ES-I3 (cell line): ENCODE measurements around the gene TOPORS.

Experiments
- H3K36me3 ChIP-seq: 2 replicates; pipeline ENCODE4 v1.6.1; 2013; ENCODE audit warnings: mild to moderate bottlenecking, low read length, control low read depth, moderate library complexity; ENCODE audit not compliant: insufficient read depth
- H3K4me1 ChIP-seq: 2 replicates; pipeline ENCODE4 v1.6.1; 2013; ENCODE audit warnings: mild to moderate bottlenecking, control low read depth, low read length; ENCODE audit not compliant: insufficient read depth
- H3K9ac ChIP-seq: 2 replicates; pipeline ENCODE4 v1.6.1; 2013; ENCODE audit warnings: low read depth, mild to moderate bottlenecking, low read length, moderate library complexity
- H3K9me3 ChIP-seq: 2 replicates; pipeline ENCODE4 v1.6.1; 2013; ENCODE audit warnings: mild to moderate bottlenecking, low read length, moderate library complexity; ENCODE audit not compliant: control insufficient read depth, insufficient read depth

The TOPORS gene

GRCh38 chr9:32503008-32503407, 49.4 kb downstream of the TOPORS start:
- H3K4me1 ChIP-seq: no peaks in the 10 kb centered on the region
- no peak overlapping the region for H3K9ac ChIP-seq
- no peaks in the 10 kb centered on the region for H3K9me3 ChIP-seq
- H3K36me3 ChIP-seq: no peaks in the 10 kb centered on the region; the same call in 1 of the 2 replicates

- no peaks in the 10 kb centered on the region; the same call in 1 of the 2 replicates for H3K36me3 ChIP-seq
- H3K9me3 ChIP-seq: no peaks in the 10 kb centered on the region
- H3K4me1 ChIP-seq: no peaks in the 10 kb centered on the region
- no peak overlapping the region for H3K9ac ChIP-seq
Measured at GRCh38 chr9:32502464-32502863, 49.9 kb downstream of the TOPORS start.

GRCh38 chr9:32501868-32502267, 50.5 kb downstream of the TOPORS start:
- H3K9ac ChIP-seq: no peak overlapping the region
- H3K36me3 ChIP-seq: no peaks in the 10 kb centered on the region; the same call in 1 of the 2 replicates
- H3K9me3 ChIP-seq: no peaks in the 10 kb centered on the region
- no peaks in the 10 kb centered on the region for H3K4me1 ChIP-seq

- Histone ChIP-seq H3K9me3 (no peaks in the 10 kb centered on the region), H3K4me1 (no peaks in the 10 kb centered on the region), H3K36me3 (no peaks in the 10 kb centered on the region; the same call in 1 of the 2 replicates), H3K9ac (no peak overlapping the region)
Measured at GRCh38 chr9:32500768-32501167, 51.6 kb downstream of the TOPORS start.

GRCh38 chr9:32497921-32498320, 54.5 kb downstream of the TOPORS start:
- H3K4me1 ChIP-seq: no peaks in the 10 kb centered on the region
- no peak overlapping the region for H3K9ac ChIP-seq
- H3K36me3 ChIP-seq: no peaks in the 10 kb centered on the region; the same call in 1 of the 2 replicates
- no peaks in the 10 kb centered on the region for H3K9me3 ChIP-seq

- no peaks in the 10 kb centered on the region for H3K4me1 ChIP-seq
- no peaks in the 10 kb centered on the region for H3K9me3 ChIP-seq
- H3K36me3 ChIP-seq: no peaks in the 10 kb centered on the region; the same call in 1 of the 2 replicates
- no peak overlapping the region for H3K9ac ChIP-seq
Measured at GRCh38 chr9:32490601-32491000, 61.8 kb downstream of the TOPORS start.
